RPMI8226 (cell line): ENCODE results near the gene DNAI2.
"Not testable (repeated sequence)": the region's sequence is repeated elsewhere in the genome, so short reads cannot be mapped to it uniquely, and the experiment has no call there.

ENCODE experiments used
- DNase-seq: peaks from one replicate; pipeline ENCODE4 v3.0.0-alpha.2; 2015

DNAI2 gene

GRCh38 chr17:74276541-74277009, 2.5 kb downstream of the DNAI2 start:
- no peak for DNase-seq

- no peak for DNase-seq
These were observed 3.9 kb downstream of the DNAI2 start for GRCh38 chr17:74277935-74278334.

GRCh38 chr17:74279617-74280016, 5.6 kb downstream of the DNAI2 start:
- DNase-seq = not testable (repeated sequence)

GRCh38 chr17:74280093-74280513, 6.1 kb downstream of the DNAI2 start:
- DNase-seq = peak; percentile 47

- DNase-seq = no peak
These were observed 7.8 kb downstream of the DNAI2 start for GRCh38 chr17:74281799-74282198.

- DNase-seq = not testable (repeated sequence)
These were observed 8.2 kb downstream of the DNAI2 start for GRCh38 chr17:74282274-74282586.

- DNase-seq = no peak
These were observed 8.7 kb downstream of the DNAI2 start for GRCh38 chr17:74282587-74283370.

- DNase-seq = no peak
These were observed 9.3 kb downstream of the DNAI2 start for GRCh38 chr17:74283371-74283673.

GRCh38 chr17:74287031-74287602, 13.1 kb downstream of the DNAI2 start:
- no peak for DNase-seq

- DNase-seq = no peak
These were observed 14.8 kb downstream of the DNAI2 start for GRCh38 chr17:74288785-74289184.

GRCh38 chr17:74289688-74290087, 15.7 kb downstream of the DNAI2 start:
- no peak for DNase-seq

- no peak for DNase-seq
These were observed 16.3 kb downstream of the DNAI2 start for GRCh38 chr17:74290340-74290739.

- DNase-seq = no peak
These were observed 18.5 kb downstream of the DNAI2 start for GRCh38 chr17:74292495-74292894.

- no peak for DNase-seq
These were observed 21.9 kb downstream of the DNAI2 start for GRCh38 chr17:74295625-74296547.

- peak; percentile 84 for DNase-seq
These were observed 22.5 kb downstream of the DNAI2 start for GRCh38 chr17:74296548-74296936.

GRCh38 chr17:74297941-74298340, 23.9 kb downstream of the DNAI2 start:
- DNase-seq = no peak

- DNase-seq = no peak
These were observed 24.7 kb downstream of the DNAI2 start for GRCh38 chr17:74298778-74299177.

GRCh38 chr17:74299226-74300009, 25.4 kb downstream of the DNAI2 start:
- DNase-seq = no peak

GRCh38 chr17:74303305-74303704, 29.3 kb downstream of the DNAI2 start:
- no peak for DNase-seq

- DNase-seq = no peak
These were observed 30.1 kb downstream of the DNAI2 start for GRCh38 chr17:74304184-74304583.

GRCh38 chr17:74305865-74306654, 32.0 kb downstream of the DNAI2 start:
- peak; percentile 22 for DNase-seq
